H9 (cell line): ENCODE measurements around the gene SCNM1. TPM values are rescaled to one million over a fixed set of nuclear protein-coding genes. Genes with fewer than 3 reads are reported as not detected.
A peak's percentile ranks its signal among the peaks of the same experiment; 100 is the strongest.

Experiments
- DNase-seq: peaks from one replicate; pipeline ENCODE4 v3.0.0-alpha.2; 2017
- H2AFZ ChIP-seq: one replicate; pipeline ENCODE4 v1.6.1; 2013; ENCODE audit warnings: mild to moderate bottlenecking, low read length, control low read depth, moderate library complexity
- H2AK5ac ChIP-seq: 2 replicates; pipeline ENCODE4 v1.6.1; 2013; ENCODE audit warnings: low read length, control low read depth, mixed read lengths; ENCODE audit not compliant: insufficient read length
- H2BK120ac ChIP-seq: one replicate; pipeline ENCODE4 v1.6.1; 2013; ENCODE audit warnings: low read depth, mild to moderate bottlenecking, low read length, control low read depth, inconsistent platforms; ENCODE audit not compliant: poor library complexity, severe bottlenecking
- H2BK12ac ChIP-seq: 2 replicates; pipeline ENCODE4 v1.6.1; 2013; ENCODE audit warnings: low read length, control low read depth, mixed read lengths, low read depth; ENCODE audit not compliant: insufficient read length
- H2BK15ac ChIP-seq: 2 replicates; pipeline ENCODE4 v1.6.1; 2013; ENCODE audit warnings: low read depth, low read length, control low read depth
- H2BK20ac ChIP-seq: one replicate; pipeline ENCODE4 v1.6.1; 2013; ENCODE audit warnings: low read depth, mild to moderate bottlenecking, low read length, control low read depth, inconsistent platforms; ENCODE audit not compliant: poor library complexity, severe bottlenecking
- H2BK5ac ChIP-seq: 2 replicates; pipeline ENCODE4 v1.6.1; 2013; ENCODE audit warnings: low read length, control low read depth, mixed read lengths; ENCODE audit not compliant: insufficient read length
- H3K14ac ChIP-seq: 2 replicates; pipeline ENCODE4 v1.6.1; 2013; ENCODE audit warnings: low read length, control low read depth; ENCODE audit not compliant: insufficient read depth
- H3K18ac ChIP-seq: 2 replicates; pipeline ENCODE4 v1.6.1; 2013; ENCODE audit warnings: low read depth, mild to moderate bottlenecking, mixed read lengths, low read length, control low read depth; ENCODE audit not compliant: insufficient read length
- H3K23ac ChIP-seq: 2 replicates; pipeline ENCODE4 v1.6.1; 2013; ENCODE audit warnings: low read length, control low read depth, mixed read lengths, low read depth; ENCODE audit not compliant: insufficient read length
- H3K23me2 ChIP-seq: 2 replicates; pipeline ENCODE4 v1.6.1; 2013; ENCODE audit warnings: low read depth, mild to moderate bottlenecking, mixed read lengths, low read length, control low read depth; ENCODE audit not compliant: insufficient read length, poor library complexity, severe bottlenecking
- H3K27ac ChIP-seq: 2 replicates; pipeline ENCODE4 v1.5.1; 2013; ENCODE audit warnings: low read length, control low read depth, mixed read lengths, low read depth; ENCODE audit not compliant: insufficient read length
- H3K27me3 ChIP-seq: 2 replicates; pipeline ENCODE4 v1.6.1; 2013; ENCODE audit warnings: low read length, control low read depth, inconsistent platforms; ENCODE audit not compliant: insufficient read depth
- H3K4ac ChIP-seq: 2 replicates; pipeline ENCODE4 v1.6.1; 2013; ENCODE audit warnings: low read depth, mild to moderate bottlenecking, control low read depth, inconsistent platforms, low read length, moderate library complexity
- H3K4me1 ChIP-seq: 2 replicates; pipeline ENCODE4 v1.6.1; 2013; ENCODE audit warnings: low read length, control low read depth, inconsistent platforms; ENCODE audit not compliant: insufficient read depth
- H3K4me2 ChIP-seq: 2 replicates; pipeline ENCODE4 v1.6.1; 2013; ENCODE audit warnings: low read length, control low read depth, mixed read lengths; ENCODE audit not compliant: insufficient read length, insufficient read depth
- H3K56ac ChIP-seq: 2 replicates; pipeline ENCODE4 v1.6.1; 2013; ENCODE audit warnings: low read depth, mild to moderate bottlenecking, mixed read lengths, low read length, control low read depth; ENCODE audit not compliant: insufficient read length
- H3K79me1 ChIP-seq: 2 replicates; pipeline ENCODE4 v1.6.1; 2013; ENCODE audit warnings: low read depth, mild to moderate bottlenecking, moderate library complexity, low read length, control low read depth, inconsistent platforms; ENCODE audit not compliant: insufficient read depth, poor library complexity, severe bottlenecking
- H3K79me2 ChIP-seq: 2 replicates; pipeline ENCODE4 v1.6.1; 2013; ENCODE audit warnings: low read length, control low read depth, inconsistent platforms; ENCODE audit not compliant: insufficient read depth
- H3K9ac ChIP-seq: 2 replicates; pipeline ENCODE4 v1.6.1; 2013; ENCODE audit warnings: low read length, control low read depth, mixed read lengths; ENCODE audit not compliant: insufficient read length; ENCODE audit errors: extremely low read depth
- H3K9me3 ChIP-seq: one replicate; pipeline ENCODE4 v1.6.1; 2013; ENCODE audit warnings: low read depth, low read length, inconsistent platforms; ENCODE audit not compliant: control insufficient read depth
- H3T11ph ChIP-seq: one replicate; pipeline ENCODE4 v1.6.1; 2013; ENCODE audit warnings: mild to moderate bottlenecking, low read length, control low read depth, inconsistent platforms
- H4K20me1 ChIP-seq: one replicate; pipeline ENCODE4 v1.6.1; 2013; ENCODE audit not compliant: control insufficient read depth, insufficient read length, insufficient read depth
- H4K5ac ChIP-seq: 2 replicates; pipeline ENCODE4 v1.6.1; 2013; ENCODE audit warnings: low read depth, mild to moderate bottlenecking, mixed read lengths, low read length, control low read depth; ENCODE audit not compliant: insufficient read length
- H4K8ac ChIP-seq: replicated peaks from 2 replicates; pipeline ENCODE4 v1.6.1; 2013; ENCODE audit warnings: low read length, control low read depth, mixed read lengths, low read depth; ENCODE audit not compliant: insufficient read length
- H4K91ac ChIP-seq: 2 replicates; pipeline ENCODE4 v1.6.1; 2013; ENCODE audit warnings: low read depth, mild to moderate bottlenecking, moderate library complexity, mixed read lengths, low read length, control low read depth; ENCODE audit not compliant: insufficient read length
- H3K27ac Mint-ChIP-seq, 3 experiments: 2 replicates in 2 of 3; 3 replicates in 1 of 3; pipeline ENCODE4 v1.8.0; 2020 to 2021; ENCODE audit warnings: mixed read lengths in 3 of 3, mild to moderate bottlenecking in 1 of 3, moderate library complexity in 1 of 3
- H3K27me3 Mint-ChIP-seq: 2 replicates; pipeline ENCODE4 v1.8.0; 2021; ENCODE audit warnings: low read depth, mild to moderate bottlenecking, moderate library complexity, mixed read lengths
- H3K36me3 Mint-ChIP-seq, 3 experiments: 2 replicates in 2 of 3; 3 replicates in 1 of 3; pipeline ENCODE4 v1.8.0; 2020 to 2021; ENCODE audit warnings: low read depth in 3 of 3, mixed read lengths in 3 of 3; ENCODE audit not compliant: insufficient read depth in 1 of 3
- H3K4me1 Mint-ChIP-seq, 2 experiments: 2 replicates each; pipeline ENCODE4 v1.8.0; 2020; ENCODE audit warnings: mixed read lengths in 2 of 2
- H3K4me3 Mint-ChIP-seq, 2 experiments: 2 replicates in 1 of 2; 3 replicates in 1 of 2; pipeline ENCODE4 v1.8.0; 2020 to 2021; ENCODE audit warnings: mild to moderate bottlenecking in 2 of 2, mixed read lengths in 2 of 2, moderate library complexity in 1 of 2
- H3K9me3 Mint-ChIP-seq, 2 experiments: 2 replicates in 1 of 2; 3 replicates in 1 of 2; pipeline ENCODE4 v1.8.0; 2020; ENCODE audit warnings: mild to moderate bottlenecking in 2 of 2, mixed read lengths in 2 of 2, moderate library complexity in 1 of 2
- CTCF ChIP-seq: fragments of 200-600 bp; sonication (generic); conservative IDR thresholded peaks from 3 replicates; pipeline ENCODE4 v1.8.0; 2021; ENCODE audit warnings: antibody characterized with exemption, mild to moderate bottlenecking
- WGBS: extraction: QIAGEN DNeasy Blood & Tissue Kit; methylation state at CpG from one replicate; pipeline ENCODE4 v1.1.7; 2013; ENCODE audit warnings: missing lambda C conversion rate, low lambda C conversion rate, mixed read lengths; ENCODE audit not compliant: insufficient read length; ENCODE audit errors: extremely low coverage; 5-methylcytosine and 5-hydroxymethylcytosine counted together
- total RNA-seq: library from RNA; stranded (reverse); gene quantifications from 2 replicates; pipeline ENCODE4 v1.2.1, GENCODE V29; 2021

Gene SCNM1
- total RNA-seq, 1 experiment from 2014 or later, result 60.5 TPM

- Mint-ChIP-seq H3K4me1 (peaks cover 34 to 38% of the 10 kb centered on the region in 2 experiments), H3K36me3 (no peaks in the 10 kb centered on the region; a peak in 1 of 7 replicates), H3K4me3 (peak overlapping the region; percentile 85 to 86; a peak in 3 of 5 replicates), H3K27me3 (peaks cover 31% of the 10 kb centered on the region), H3K9me3 (no peaks in the 10 kb centered on the region), H3K27ac (no peak overlapping the region)
- Histone ChIP-seq H4K8ac (no peak overlapping the region), H3K27ac (no peak overlapping the region), H2BK120ac (no peak overlapping the region), H2AFZ (no peak overlapping the region), H3K14ac (no peak overlapping the region), H4K20me1 (peaks cover 4% of the 10 kb centered on the region), H3K4ac (no peak overlapping the region), H3K56ac (no peak overlapping the region), H3K27me3 (no peaks in the 10 kb centered on the region; the same call in 1 of the 2 replicates), H3K9me3 (no peaks in the 10 kb centered on the region), H3K9ac (no peak overlapping the region), H3K18ac (no peak overlapping the region), H4K5ac (no peak overlapping the region), H3K4me1 (peaks cover 22% of the 10 kb centered on the region; the same call in 1 of the 2 replicates), H3K23me2 (peaks cover 24% of the 10 kb centered on the region), H3K23ac (no peak overlapping the region), H2BK20ac (no peak overlapping the region), H2AK5ac (no peak overlapping the region), H2BK12ac (no peak overlapping the region), H3K79me1 (no peaks in the 10 kb centered on the region), H2BK15ac (no peak overlapping the region), H3K79me2 (no peaks in the 10 kb centered on the region), H3K4me2 (no peak overlapping the region), H3T11ph (no peak overlapping the region), H2BK5ac (no peak overlapping the region), H4K91ac (no peak overlapping the region)
- no peak for DNase-seq
- WGBS, result no CpG with 5 or more reads among the region's 2 CpGs
- TF ChIP-seq CTCF, result no peak
Observed at GRCh38 chr1:151147665-151148064, 18.3 kb upstream of the SCNM1 start.
